BJ (cell line): ENCODE measurements around the gene TMEM219. TPM values are rescaled to one million over a fixed set of nuclear protein-coding genes. Genes with fewer than 3 reads are reported as not detected.
"Not testable (repeated sequence)": the region's sequence is repeated elsewhere in the genome, so short reads cannot be mapped to it uniquely, and the experiment has no call there.

Experiments
- CTCF ChIA-PET: fragments of 350-600 bp; formaldehyde crosslinking; extraction: SDS; loops from one replicate; lab custom pipeline; 2021; ENCODE audit warnings: antibody characterized with exemption, inconsistent platforms; lab: Yijun Ruan, JAX
- POLR2A ChIA-PET: fragments of 300-600 bp; sonication (Branson Sonifier 250); formaldehyde crosslinking; extraction: SDS; loops from one replicate; lab custom pipeline; 2021; ENCODE audit warnings: antibody characterized with exemption; lab: Charles Lee
- DNase-seq: peaks from one replicate; pipeline ENCODE4 v3.0.0-alpha.2; 2011; ENCODE audit warnings: low read depth
- H3K27me3 ChIP-seq: 2 replicates; pipeline ENCODE4 v1.6.0; 2011; ENCODE audit warnings: low read length; ENCODE audit not compliant: control insufficient read depth, insufficient read depth
- H3K36me3 ChIP-seq: 2 replicates; pipeline ENCODE4 v1.5.1; 2011; ENCODE audit warnings: low read length; ENCODE audit not compliant: control insufficient read depth, insufficient read depth
- H3K4me3 ChIP-seq: 2 replicates; pipeline ENCODE4 v1.5.1; 2011; ENCODE audit warnings: low read depth, mild to moderate bottlenecking, control low read depth, low read length
- polyA plus RNA-seq: library from polyadenylated mRNA; depleted of rRNA; stranded (reverse); fragments of >200 nt; gene quantifications from 2 replicates; pipeline ENCODE4 v1.2.3, GENCODE V29; 2011
- TF ChIP-seq, protein P1 (sequence below): IDR thresholded peaks from 2 replicates; pipeline ENCODE4 v1.5.1; 2011; ENCODE audit warnings: low read depth, mild to moderate bottlenecking, control low read depth, inconsistent platforms, low read length, moderate library complexity; ENCODE audit not compliant: insufficient read depth

Gene TMEM219
- polyA plus RNA-seq, 1 experiment: 146 TPM

DNA sequence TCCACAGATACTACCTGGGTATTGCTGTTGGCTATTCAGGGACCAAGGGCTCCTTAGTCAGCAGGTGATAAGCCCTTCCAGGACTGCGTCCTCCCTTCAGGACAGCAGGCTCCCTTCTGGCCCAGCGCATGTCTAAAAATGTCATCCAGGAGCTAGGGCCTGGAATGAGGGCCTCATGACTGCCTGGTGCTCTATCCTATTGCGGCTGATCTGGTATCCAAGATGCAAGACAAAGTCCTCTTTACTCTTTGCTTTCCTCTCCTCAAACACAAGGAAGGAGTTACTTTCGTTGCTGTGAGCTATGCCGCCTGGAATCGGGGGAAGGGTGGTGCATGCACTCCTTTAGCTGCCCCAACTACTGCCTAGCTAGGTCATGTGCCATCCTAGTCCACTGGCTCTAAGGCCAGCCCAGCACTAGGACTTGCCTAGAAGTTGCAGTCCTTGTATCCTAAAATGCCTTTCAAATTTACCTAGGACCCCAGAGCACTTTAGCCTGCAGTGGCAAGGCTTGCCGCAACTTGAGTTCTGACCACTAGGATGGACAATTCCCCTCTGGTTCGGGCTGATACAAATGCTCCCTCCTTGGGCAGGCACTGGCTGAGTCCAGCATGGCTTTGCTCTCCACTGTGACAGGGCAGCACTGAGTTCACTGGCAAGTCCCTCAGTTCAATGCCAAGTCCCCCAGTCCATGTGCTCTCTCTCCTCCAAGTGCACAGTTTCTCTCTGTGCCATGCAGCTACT lies 10.1 kb upstream of the TMEM219 start:
- Histone ChIP-seq H3K4me3 (no peak overlapping the region), H3K36me3 (no peaks in the 10 kb centered on the region), H3K27me3 (no peaks in the 10 kb centered on the region)
- CTCF ChIA-PET: interaction anchor here (0.6 to 1.7 kb wide), 3 partner anchors 10 to 13 kb away, joined by 3 to 8 read pairs (median 3); partner anchors contain the start of gene TMEM219
- no peak for DNase-seq
- TF ChIP-seq, protein P1, sequence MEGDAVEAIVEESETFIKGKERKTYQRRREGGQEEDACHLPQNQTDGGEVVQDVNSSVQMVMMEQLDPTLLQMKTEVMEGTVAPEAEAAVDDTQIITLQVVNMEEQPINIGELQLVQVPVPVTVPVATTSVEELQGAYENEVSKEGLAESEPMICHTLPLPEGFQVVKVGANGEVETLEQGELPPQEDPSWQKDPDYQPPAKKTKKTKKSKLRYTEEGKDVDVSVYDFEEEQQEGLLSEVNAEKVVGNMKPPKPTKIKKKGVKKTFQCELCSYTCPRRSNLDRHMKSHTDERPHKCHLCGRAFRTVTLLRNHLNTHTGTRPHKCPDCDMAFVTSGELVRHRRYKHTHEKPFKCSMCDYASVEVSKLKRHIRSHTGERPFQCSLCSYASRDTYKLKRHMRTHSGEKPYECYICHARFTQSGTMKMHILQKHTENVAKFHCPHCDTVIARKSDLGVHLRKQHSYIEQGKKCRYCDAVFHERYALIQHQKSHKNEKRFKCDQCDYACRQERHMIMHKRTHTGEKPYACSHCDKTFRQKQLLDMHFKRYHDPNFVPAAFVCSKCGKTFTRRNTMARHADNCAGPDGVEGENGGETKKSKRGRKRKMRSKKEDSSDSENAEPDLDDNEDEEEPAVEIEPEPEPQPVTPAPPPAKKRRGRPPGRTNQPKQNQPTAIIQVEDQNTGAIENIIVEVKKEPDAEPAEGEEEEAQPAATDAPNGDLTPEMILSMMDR: no peak
- POLR2A ChIA-PET: interaction anchor here (0.9 kb wide), 1 partner anchor 10 kb away, joined by 3 read pairs; the partner anchor contains the start of gene TMEM219

- CTCF ChIA-PET: interaction anchor here (1.4 kb wide), 1 partner anchor 15 kb away, joined by 3 read pairs; no protein-coding TSS in a partner anchor
- TF ChIP-seq, protein P1: no peak
- no peak overlapping the region for H3K4me3 ChIP-seq
- POLR2A ChIA-PET: no interaction called here
- H3K27me3 ChIP-seq: no peaks in the 10 kb centered on the region
- no peaks in the 10 kb centered on the region for H3K36me3 ChIP-seq
- no peak for DNase-seq
These were observed 3.1 kb upstream of the TMEM219 start for GRCh38 chr16:29958756-29959155.

GRCh38 chr16:29959293-29959692 lies 2.6 kb upstream of the TMEM219 start:
- Histone ChIP-seq H3K27me3 (no peaks in the 10 kb centered on the region), H3K4me3 (no peak overlapping the region), H3K36me3 (no peaks in the 10 kb centered on the region)
- ChIA-PET CTCF (interaction anchor here (1.4 kb wide), 1 partner anchor 16 kb away, joined by 3 read pairs; no protein-coding TSS in a partner anchor), POLR2A (no interaction called here)
- TF ChIP-seq, protein P1: no peak
- DNase-seq: no peak

GRCh38 chr16:29959821-29960220 lies 2.1 kb upstream of the TMEM219 start:
- H3K4me3 ChIP-seq, DNase-seq, H3K27me3 ChIP-seq, POLR2A ChIA-PET, H3K36me3 ChIP-seq: not testable (repeated sequence)
- CTCF ChIA-PET: interaction anchor here (1.4 kb wide), 1 partner anchor 16 kb away, joined by 3 read pairs; no protein-coding TSS in a partner anchor

- DNase-seq: no peak
- ChIA-PET CTCF (interaction anchor here (1.0 to 2.7 kb wide), 6 partner anchors 10 to 112 kb away, joined by 3 to 13 read pairs (median 5); partner anchors contain the start of genes KCTD13 and TAOK2), POLR2A (interaction anchor here (0.6 to 1.2 kb wide), 3 partner anchors 9 to 12 kb away, joined by 3 to 9 read pairs (median 5); partner anchors contain the start of gene TAOK2)
- peak overlapping the region; percentile 86 for H3K4me3 ChIP-seq
- no peaks in the 10 kb centered on the region for H3K27me3 ChIP-seq
- H3K36me3 ChIP-seq: no peaks in the 10 kb centered on the region
- TF ChIP-seq, protein P1: no peak
These were observed 776 bp upstream of the TMEM219 start for GRCh38 chr16:29961127-29961478.
